ENCODE data around the gene ZNF253. TPM values are rescaled to one million over a fixed set of nuclear protein-coding genes. Genes with fewer than 3 reads are reported as not detected.

Gene ZNF253
- total RNA-seq, 1 experiment from 2014 or later: not detected

DNA sequence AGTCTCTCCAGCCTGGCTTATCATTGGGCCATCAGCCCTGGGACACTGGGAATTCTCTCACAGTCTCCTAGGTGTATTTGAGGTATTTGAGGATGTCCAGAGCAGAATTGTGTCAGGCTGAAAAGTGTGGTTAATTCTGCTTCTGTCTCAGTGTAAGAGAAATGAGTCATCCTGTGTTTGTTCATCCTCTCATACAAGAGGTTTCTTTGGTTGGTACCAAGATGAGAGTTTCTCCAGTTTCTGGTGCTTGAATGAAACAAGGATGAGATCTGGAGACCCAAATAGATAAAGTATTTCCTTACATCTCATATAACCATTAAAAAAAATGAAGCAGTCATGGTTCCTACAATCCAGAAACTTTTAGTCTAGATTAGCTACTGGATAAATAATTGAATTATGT is 7.7 kb downstream of the ZNF253 start:
- POLR2A ChIA-PET: no interaction called here
- Histone ChIP-seq H4K20me1 (ENCODE audit: insufficient read depth) (no peaks in the 10 kb centered on the region), H3K4me1 (ENCODE audit: control insufficient read depth in 1 of 2, insufficient read depth in 2 of 2, low read length in 2 of 2) (no peaks in the 10 kb centered on the region), H3K27me3 (ENCODE audit: insufficient read depth, low read length) (no peaks in the 10 kb centered on the region), H3K4me2 (ENCODE audit: low read length) (no peak overlapping the region), H3K4me3 (replicated peaks in 1 of 2; ENCODE audit: low read depth in 1 of 2, low read length in 2 of 2) (no peak overlapping the region), H2AFZ (ENCODE audit: low read depth, low read length, poor library complexity, severe bottlenecking) (no peak overlapping the region), H3K36me3 (ENCODE audit: control insufficient read depth in 1 of 2, insufficient read depth in 2 of 2, low read length in 2 of 2) (no peaks in the 10 kb centered on the region), H3K79me2 (ENCODE audit: insufficient read depth, low read length) (no peaks in the 10 kb centered on the region), H3K9ac (ENCODE audit: low read length) (no peak overlapping the region), H3K9me3 (ENCODE audit: control insufficient read depth in 1 of 2, insufficient read depth in 1 of 2, low read depth in 1 of 2, low read length in 2 of 2) (no peaks in the 10 kb centered on the region; a peak in 1 of 4 replicates), H3K27ac (ENCODE audit: low read depth, low read length) (no peak overlapping the region), H3K9me2 (ENCODE audit: insufficient read depth) (no peaks in the 10 kb centered on the region)
- DNase-seq (ENCODE audit: low read depth, low spot score) (no peak), ATAC-seq (no peak)
- TF ChIP-seq, protein P1, sequence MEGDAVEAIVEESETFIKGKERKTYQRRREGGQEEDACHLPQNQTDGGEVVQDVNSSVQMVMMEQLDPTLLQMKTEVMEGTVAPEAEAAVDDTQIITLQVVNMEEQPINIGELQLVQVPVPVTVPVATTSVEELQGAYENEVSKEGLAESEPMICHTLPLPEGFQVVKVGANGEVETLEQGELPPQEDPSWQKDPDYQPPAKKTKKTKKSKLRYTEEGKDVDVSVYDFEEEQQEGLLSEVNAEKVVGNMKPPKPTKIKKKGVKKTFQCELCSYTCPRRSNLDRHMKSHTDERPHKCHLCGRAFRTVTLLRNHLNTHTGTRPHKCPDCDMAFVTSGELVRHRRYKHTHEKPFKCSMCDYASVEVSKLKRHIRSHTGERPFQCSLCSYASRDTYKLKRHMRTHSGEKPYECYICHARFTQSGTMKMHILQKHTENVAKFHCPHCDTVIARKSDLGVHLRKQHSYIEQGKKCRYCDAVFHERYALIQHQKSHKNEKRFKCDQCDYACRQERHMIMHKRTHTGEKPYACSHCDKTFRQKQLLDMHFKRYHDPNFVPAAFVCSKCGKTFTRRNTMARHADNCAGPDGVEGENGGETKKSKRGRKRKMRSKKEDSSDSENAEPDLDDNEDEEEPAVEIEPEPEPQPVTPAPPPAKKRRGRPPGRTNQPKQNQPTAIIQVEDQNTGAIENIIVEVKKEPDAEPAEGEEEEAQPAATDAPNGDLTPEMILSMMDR (IDR thresholded peaks at IDR 0.05 in 2 of 3, conservative IDR thresholded peaks at IDR 0.05 in 1 of 3; ENCODE audit: borderline replicate concordance in 1 of 3, insufficient read depth in 1 of 3, low read depth in 2 of 3, low read length in 2 of 3): no peak
- TF ChIP-seq, protein P2, sequence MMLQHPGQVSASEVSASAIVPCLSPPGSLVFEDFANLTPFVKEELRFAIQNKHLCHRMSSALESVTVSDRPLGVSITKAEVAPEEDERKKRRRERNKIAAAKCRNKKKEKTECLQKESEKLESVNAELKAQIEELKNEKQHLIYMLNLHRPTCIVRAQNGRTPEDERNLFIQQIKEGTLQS (IDR thresholded peaks at IDR 0.05): no peak
- no peak for TF ChIP-seq SRF (IDR thresholded peaks at IDR 0.05; ENCODE audit: low read depth)
- no peak for TF ChIP-seq SP1 (IDR thresholded peaks at IDR 0.05; ENCODE audit: low read depth)
- TF ChIP-seq ZNF274 (IDR thresholded peaks at IDR 0.05; ENCODE audit: low read depth, low read length): no peak
- no peak for TF ChIP-seq ELF1 (IDR thresholded peaks at IDR 0.05; ENCODE audit: borderline replicate concordance, low read depth)
- TF ChIP-seq EZH2phosphoT487 (IDR thresholded peaks at IDR 0.05; ENCODE audit: borderline replicate concordance): no peak
- CTCF ChIA-PET: no interaction called here
- intact Hi-C loops (cut with micrococcal nuclease): no loop called here
- BruUV-seq (replicated peaks): no TSS peak
- RAD21 ChIA-PET (ENCODE audit: low non-redundant PET in 1 of 2, low total read pairs in 2 of 2, uncharacterized antibody in 2 of 2, unreplicated experiment in 2 of 2): no interaction called here

DNA sequence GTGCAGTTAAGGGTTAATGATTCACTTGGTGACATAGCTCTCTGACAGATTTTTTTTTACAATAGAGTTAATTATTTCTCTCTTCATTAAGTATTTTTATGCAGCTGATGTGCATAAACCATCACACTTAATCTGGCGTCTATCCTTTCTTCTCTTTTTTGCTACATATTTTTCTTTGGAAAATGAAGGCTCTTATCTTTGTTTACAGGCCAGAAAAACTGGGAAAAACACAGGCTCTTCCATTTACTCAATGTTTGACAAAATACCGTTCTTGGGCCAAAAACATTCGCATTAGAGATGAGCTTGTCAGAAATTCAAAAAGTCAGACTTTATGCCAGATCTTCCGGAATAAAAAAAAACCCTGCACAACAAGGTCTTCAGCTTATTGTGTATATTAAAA is 12.0 kb downstream of the ZNF253 start:
- peaks cover 0 to 2% of the 10 kb centered on the region in 2 experiments; a peak in 1 of 4 replicates for H3K9me3 ChIP-seq (ENCODE audit: control insufficient read depth in 1 of 2, insufficient read depth in 1 of 2, low read depth in 1 of 2, low read length in 2 of 2)
- H3K9me2 ChIP-seq (ENCODE audit: insufficient read depth): no peaks in the 10 kb centered on the region
- POLR2A ChIA-PET: no interaction called here
- H3K4me3 ChIP-seq (replicated peaks in 1 of 2; ENCODE audit: low read depth in 1 of 2, low read length in 2 of 2): no peak overlapping the region
- intact Hi-C loops (cut with micrococcal nuclease): no loop called here
- no peaks in the 10 kb centered on the region for H3K27me3 ChIP-seq (ENCODE audit: insufficient read depth, low read length)
- no peak overlapping the region for H3K9ac ChIP-seq (ENCODE audit: low read length)
- no peak for DNase-seq (ENCODE audit: low read depth, low spot score)
- H3K4me2 ChIP-seq (ENCODE audit: low read length): no peak overlapping the region
- RAD21 ChIA-PET (ENCODE audit: low non-redundant PET in 1 of 2, low total read pairs in 2 of 2, uncharacterized antibody in 2 of 2, unreplicated experiment in 2 of 2): no interaction called here
- CTCF ChIA-PET: no interaction called here
- no TSS peak for BruUV-seq (replicated peaks)
- H4K20me1 ChIP-seq (ENCODE audit: insufficient read depth): no peaks in the 10 kb centered on the region
- H3K79me2 ChIP-seq (ENCODE audit: insufficient read depth, low read length): no peaks in the 10 kb centered on the region
- no peaks in the 10 kb centered on the region for H3K4me1 ChIP-seq (ENCODE audit: control insufficient read depth in 1 of 2, insufficient read depth in 2 of 2, low read length in 2 of 2)
- ATAC-seq: no peak
- H2AFZ ChIP-seq (ENCODE audit: low read depth, low read length, poor library complexity, severe bottlenecking): no peak overlapping the region
- H3K36me3 ChIP-seq (ENCODE audit: control insufficient read depth in 1 of 2, insufficient read depth in 2 of 2, low read length in 2 of 2): no peaks in the 10 kb centered on the region
- no peak overlapping the region for H3K27ac ChIP-seq (ENCODE audit: low read depth, low read length)
- TF ChIP-seq EZH2 (IDR thresholded peaks at IDR 0.05) (no peak), SRF (IDR thresholded peaks at IDR 0.05; ENCODE audit: low read depth) (no peak), SP1 (IDR thresholded peaks at IDR 0.05; ENCODE audit: low read depth) (no peak), POLR2A (IDR thresholded peaks at IDR 0.05; ENCODE audit: borderline replicate concordance, extremely low read depth, insufficient read depth, insufficient read length) (no peak), CBX3 (IDR thresholded peaks at IDR 0.05; ENCODE audit: low read depth) (no peak), JUND (IDR thresholded peaks at IDR 0.05) (no peak), ZNF274 (IDR thresholded peaks at IDR 0.05; ENCODE audit: low read depth, low read length) (no peak), ZFX (IDR thresholded peaks at IDR 0.05) (no peak), TCF7L2 (IDR thresholded peaks at IDR 0.05; ENCODE audit: borderline replicate concordance, extremely low read depth, insufficient read depth, insufficient read length) (no peak)
- TF ChIP-seq, protein P3, sequence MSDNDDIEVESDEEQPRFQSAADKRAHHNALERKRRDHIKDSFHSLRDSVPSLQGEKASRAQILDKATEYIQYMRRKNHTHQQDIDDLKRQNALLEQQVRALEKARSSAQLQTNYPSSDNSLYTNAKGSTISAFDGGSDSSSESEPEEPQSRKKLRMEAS (IDR thresholded peaks at IDR 0.05): no peak
- TF ChIP-seq, protein P4, sequence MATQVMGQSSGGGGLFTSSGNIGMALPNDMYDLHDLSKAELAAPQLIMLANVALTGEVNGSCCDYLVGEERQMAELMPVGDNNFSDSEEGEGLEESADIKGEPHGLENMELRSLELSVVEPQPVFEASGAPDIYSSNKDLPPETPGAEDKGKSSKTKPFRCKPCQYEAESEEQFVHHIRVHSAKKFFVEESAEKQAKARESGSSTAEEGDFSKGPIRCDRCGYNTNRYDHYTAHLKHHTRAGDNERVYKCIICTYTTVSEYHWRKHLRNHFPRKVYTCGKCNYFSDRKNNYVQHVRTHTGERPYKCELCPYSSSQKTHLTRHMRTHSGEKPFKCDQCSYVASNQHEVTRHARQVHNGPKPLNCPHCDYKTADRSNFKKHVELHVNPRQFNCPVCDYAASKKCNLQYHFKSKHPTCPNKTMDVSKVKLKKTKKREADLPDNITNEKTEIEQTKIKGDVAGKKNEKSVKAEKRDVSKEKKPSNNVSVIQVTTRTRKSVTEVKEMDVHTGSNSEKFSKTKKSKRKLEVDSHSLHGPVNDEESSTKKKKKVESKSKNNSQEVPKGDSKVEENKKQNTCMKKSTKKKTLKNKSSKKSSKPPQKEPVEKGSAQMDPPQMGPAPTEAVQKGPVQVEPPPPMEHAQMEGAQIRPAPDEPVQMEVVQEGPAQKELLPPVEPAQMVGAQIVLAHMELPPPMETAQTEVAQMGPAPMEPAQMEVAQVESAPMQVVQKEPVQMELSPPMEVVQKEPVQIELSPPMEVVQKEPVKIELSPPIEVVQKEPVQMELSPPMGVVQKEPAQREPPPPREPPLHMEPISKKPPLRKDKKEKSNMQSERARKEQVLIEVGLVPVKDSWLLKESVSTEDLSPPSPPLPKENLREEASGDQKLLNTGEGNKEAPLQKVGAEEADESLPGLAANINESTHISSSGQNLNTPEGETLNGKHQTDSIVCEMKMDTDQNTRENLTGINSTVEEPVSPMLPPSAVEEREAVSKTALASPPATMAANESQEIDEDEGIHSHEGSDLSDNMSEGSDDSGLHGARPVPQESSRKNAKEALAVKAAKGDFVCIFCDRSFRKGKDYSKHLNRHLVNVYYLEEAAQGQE (IDR thresholded peaks at IDR 0.05; ENCODE audit: low read depth): no peak
- TF ChIP-seq, protein P2 (IDR thresholded peaks at IDR 0.05): no peak

Measured in HCT116 (cell line).